ENCODE results near the gene GOT2.
A peak's percentile ranks its signal among the peaks of the same experiment; 100 is the strongest.
"Not testable (repeated sequence)": the region's sequence is repeated elsewhere in the genome, so short reads cannot be mapped to it uniquely, and the experiment has no call there.

Gene GOT2

GRCh38 chr16:58665200-58665599, 68.9 kb downstream of the GOT2 start:
- TF ChIP-seq ZFX (IDR thresholded peaks at IDR 0.05; ENCODE audit: borderline replicate concordance) = no peak
- TF ChIP-seq CTCF (IDR thresholded peaks at IDR 0.05) = no peak
- no peak overlapping the region for H3K27ac ChIP-seq

GRCh38 chr16:58661199-58661830, 72.8 kb downstream of the GOT2 start:
- TF ChIP-seq ZFX (IDR thresholded peaks at IDR 0.05; ENCODE audit: borderline replicate concordance) (no peak), CTCF (IDR thresholded peaks at IDR 0.05) (peak; percentile 80)
- H3K27ac ChIP-seq = no peak overlapping the region

DNA sequence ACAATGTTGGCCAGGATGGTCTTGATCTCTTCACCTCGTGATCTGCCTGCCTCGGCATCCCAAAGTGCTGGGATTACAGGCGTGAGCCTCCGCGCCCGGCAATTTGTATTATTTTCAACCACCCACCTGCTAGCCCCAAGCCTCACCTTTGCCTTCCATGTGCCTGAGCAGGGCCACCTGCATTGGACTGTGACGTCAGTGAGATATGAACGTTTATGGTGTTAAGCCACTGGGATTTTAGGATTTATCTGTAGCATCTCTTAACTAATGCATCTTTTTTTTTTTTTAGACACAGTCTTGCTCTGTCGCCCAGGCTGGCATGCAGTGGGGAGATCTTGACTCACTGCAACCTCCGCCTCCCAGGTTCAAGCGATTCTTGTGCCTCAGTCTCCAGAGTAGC, 74.2 kb downstream of the GOT2 start:
- H3K27ac ChIP-seq = not testable (repeated sequence)

DNA sequence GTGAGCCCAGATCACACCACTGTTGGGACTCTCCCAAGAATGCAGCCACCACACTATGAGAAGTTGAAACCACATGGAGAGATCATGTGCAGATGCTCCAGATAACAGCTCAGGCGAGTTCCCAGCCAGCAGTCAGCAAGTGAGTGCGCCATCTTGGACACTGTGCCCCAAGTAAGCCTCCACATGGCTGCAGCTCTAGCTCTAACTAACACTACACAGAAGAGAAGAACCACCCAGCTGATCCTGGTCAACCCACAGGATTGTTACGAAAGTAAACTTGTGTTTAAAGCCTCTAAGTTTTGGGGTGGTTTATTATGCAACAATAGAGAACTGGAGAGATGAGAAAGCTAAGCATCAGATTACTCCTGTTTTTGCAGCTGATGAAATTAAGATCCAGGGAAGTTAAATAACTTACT, 75.3 kb downstream of the GOT2 start:
- H3K27ac ChIP-seq = no peak overlapping the region
- TF ChIP-seq ZFX (IDR thresholded peaks at IDR 0.05; ENCODE audit: borderline replicate concordance) (no peak), CTCF (IDR thresholded peaks at IDR 0.05) (no peak)
